GM18499 (cell line): ENCODE measurements around the gene ICAM1.

Experiments
- ATAC-seq: cut with Tn5 transposase; IDR thresholded peaks from one replicate; pipeline ENCODE4 v1.9.1; 2021; ENCODE audit warnings: moderate number of reproducible peaks; ENCODE audit not compliant: insufficient read depth, unreplicated experiment

ICAM1 gene

DNA sequence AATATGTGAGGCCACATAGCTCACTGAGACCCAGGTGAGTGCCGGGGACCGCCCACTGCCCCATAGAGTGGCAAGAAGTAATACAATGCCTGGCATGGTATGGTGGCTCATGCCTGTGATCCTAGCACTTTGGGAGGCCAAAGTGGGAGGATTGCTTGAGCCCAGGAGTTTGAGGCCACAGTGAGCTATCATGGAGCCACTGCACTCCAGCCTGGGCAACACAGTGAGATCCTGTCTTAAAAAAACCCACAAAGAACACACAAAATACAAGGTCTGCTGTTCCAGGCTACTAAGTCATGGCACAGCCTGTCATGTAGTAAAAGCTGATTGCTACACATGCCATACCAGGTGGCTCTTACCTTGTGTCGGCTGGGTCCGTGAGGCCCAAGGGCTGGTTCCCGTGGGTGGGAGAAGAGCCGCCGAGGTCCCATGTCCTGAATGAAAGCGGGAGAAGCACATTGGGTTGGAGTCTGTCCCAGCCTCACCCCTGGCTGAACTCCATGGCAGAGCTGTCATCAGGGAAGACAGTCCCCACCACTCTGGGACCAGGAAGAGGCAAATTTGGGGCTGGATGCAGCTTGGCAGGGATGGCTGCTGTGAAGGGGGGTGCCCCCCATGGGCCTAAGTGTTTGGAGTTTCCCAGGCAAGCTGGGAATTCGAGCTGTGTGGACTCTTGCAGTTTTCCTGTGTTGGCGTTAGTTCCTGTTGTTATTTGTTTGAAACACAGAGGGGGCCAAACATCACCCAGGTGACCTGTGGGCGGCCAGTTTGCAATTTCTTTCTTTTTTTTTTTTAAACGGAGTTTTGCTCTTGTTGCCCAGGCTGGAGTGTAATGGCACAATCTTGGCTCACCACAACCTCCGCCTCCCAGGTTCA lies 48.1 kb downstream of the ICAM1 start:
- no peak for ATAC-seq

DNA sequence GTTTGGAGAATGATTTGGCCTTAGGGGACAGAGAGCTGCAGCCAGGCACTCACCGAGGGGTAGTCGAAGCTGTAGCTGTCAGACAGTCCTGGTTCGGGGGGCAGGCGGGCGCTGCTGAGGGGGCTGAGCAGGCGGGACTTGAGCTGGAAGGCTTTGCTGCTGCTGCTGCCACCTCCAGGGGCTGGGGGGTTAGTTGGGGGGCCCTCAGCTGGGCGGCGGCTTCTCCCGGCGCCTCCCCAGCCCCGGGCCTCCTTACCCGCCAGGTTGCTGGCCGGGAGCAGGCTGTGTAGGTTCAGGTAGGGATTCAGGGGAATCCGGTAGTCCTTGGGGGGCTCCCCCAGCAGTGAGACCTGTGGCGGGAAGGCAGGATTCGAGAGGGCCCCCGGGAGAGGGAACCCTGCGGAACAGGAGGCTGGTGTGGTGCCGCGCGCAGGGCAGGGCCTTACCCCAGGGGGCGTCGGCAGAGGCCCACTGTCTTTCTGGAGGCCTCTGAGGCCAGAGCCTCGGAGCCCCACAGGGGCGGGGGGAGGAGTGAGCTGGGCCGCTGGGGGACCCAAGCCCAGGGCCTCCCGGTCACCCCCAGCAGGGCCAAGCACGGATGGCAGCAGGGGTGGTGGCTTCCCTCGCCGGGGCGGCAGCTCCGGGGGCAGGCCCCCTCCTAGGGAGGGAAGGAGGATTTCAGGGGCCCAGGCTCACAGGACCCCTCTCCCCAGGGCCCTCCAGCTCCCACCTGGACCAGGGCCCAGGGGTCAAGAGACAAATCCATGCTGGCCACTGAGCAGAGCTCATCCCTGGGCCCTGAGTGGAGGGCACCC lies 49.9 kb downstream of the ICAM1 start:
- ATAC-seq, result no peak

GRCh38 chr19:10321417-10321797 lies 50.5 kb downstream of the ICAM1 start:
- ATAC-seq, result no peak

DNA sequence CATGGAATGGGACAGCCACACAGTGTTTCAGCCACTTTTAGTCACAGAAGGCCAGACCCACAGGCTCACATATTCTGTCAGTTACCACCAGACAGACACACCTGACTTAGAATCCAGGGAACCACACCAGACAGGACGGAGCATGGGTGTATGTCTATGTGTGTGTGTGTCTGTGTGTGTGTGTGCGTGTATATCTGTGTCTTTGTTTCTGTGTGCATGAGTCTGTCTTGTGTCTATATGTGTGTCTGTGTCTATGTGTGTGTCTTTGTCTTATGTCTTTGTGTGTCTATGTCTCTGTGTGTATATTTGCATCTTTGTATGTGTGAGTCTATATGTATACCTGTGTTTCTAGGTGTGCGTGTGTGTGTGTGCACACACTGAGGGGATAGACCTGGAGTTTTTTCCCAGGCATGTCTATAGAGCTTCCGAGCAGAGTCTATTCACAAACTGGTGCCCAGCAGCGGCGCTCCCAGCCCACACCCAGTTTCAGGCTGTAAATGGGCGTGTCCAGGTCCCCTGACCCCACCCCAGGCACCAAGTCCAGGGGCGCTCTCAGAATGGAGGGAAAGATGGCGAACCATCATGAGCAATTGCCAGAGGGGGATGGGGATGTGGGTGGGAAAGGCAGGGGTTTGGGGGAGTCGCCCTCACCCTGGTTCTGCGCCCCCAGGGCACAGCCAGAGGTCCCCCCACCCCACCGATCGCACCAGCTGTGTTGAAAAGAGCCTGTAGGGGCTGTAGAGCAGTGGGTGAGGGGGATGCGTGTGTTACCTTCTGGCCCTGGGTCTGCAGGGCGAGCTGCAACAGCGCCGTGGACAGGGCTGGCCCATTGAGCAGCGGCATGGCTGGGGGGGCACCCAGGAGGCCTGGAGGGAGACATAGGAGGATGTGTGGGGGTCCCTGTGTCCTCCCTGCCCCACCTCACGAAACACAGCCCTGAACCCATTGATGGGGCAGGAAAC lies 51.2 kb downstream of the ICAM1 start:
- no peak for ATAC-seq

- no peak for ATAC-seq
Measured at GRCh38 chr19:10325732-10326131, 54.8 kb downstream of the ICAM1 start.

DNA sequence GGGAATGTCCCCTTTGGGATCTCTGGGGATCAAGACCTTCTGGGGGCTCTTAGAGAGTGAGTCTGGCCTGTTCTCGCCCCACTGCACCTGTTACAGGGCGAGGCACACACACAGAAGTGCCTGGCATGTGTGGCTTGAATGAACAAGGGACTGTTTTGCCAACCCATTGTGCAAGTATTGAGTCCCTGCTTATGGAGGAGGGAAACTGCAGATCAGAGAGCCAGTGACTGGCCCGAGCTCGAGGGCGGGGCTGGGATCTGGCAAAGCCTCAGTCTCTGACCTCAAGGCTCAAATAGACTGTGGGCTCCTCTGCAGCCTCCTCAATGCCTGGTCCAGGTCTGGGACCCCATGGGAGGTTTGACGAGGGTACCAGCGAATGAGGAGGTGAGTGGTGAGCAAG lies 56.9 kb downstream of the ICAM1 start:
- ATAC-seq, result no peak

DNA sequence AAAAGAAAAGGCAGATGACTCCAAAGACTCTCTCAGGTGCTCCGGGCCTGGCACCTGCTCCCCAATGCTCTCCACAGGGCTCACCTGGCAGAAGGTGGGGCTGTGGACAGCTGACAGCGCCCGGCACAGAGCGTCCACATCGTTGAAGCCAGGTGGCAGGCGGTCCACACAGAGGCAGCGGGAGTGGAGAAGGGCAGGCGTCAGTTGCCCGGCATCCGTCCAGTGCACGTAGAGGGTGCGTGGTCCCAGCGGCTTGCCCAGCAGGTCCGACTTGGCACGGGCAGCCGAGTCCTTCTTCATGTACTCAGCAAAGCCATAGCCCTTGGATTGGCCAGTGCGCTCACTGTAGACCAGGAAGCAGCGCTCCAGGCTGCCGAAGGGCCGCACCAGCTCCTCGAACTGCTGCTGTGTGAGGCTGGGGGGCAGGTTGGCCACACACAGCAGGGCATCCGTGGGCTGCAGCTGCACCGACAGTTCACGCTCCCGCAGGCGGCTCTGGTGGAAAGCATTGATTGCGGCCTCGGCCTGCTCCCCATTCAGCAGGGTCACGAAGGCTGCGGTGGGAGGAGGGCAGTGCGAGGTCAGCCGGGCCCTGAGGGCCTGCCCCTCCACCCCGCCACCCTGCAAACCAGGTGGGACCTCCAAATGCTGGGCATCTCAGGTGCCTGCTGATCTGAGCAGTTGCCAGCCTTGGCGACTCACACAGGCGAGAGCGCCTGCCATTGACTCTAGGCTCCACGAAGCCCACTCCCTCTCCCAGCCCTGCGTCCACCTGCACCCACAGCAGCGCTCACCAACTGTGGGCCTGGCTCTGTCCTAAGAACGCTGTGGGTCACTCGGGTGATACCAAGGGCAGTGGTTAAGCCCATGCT lies 57.9 kb downstream of the ICAM1 start:
- ATAC-seq, result no peak

DNA sequence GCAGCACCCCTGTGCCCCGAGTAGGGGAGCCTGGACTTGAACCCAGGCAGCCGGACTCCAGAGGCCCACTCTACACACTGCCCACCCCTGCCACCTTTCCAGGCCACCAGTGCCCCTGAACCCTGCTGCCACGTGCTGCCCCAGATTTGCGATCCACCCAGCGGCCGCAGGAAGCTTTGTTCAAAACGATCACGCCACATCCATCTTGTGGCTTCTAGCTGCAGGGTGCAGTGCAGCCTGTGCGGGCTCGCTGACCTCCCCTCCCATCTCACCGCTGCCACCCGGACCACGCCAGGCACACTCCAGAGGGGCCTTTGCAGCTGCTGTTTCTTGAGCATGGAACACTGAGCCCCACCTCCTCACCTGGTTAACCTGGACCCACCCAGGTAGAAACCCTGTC lies 58.6 kb downstream of the ICAM1 start:
- no peak for ATAC-seq

GRCh38 chr19:10332158-10332964 lies 61.4 kb downstream of the ICAM1 start:
- ATAC-seq, result no peak

DNA sequence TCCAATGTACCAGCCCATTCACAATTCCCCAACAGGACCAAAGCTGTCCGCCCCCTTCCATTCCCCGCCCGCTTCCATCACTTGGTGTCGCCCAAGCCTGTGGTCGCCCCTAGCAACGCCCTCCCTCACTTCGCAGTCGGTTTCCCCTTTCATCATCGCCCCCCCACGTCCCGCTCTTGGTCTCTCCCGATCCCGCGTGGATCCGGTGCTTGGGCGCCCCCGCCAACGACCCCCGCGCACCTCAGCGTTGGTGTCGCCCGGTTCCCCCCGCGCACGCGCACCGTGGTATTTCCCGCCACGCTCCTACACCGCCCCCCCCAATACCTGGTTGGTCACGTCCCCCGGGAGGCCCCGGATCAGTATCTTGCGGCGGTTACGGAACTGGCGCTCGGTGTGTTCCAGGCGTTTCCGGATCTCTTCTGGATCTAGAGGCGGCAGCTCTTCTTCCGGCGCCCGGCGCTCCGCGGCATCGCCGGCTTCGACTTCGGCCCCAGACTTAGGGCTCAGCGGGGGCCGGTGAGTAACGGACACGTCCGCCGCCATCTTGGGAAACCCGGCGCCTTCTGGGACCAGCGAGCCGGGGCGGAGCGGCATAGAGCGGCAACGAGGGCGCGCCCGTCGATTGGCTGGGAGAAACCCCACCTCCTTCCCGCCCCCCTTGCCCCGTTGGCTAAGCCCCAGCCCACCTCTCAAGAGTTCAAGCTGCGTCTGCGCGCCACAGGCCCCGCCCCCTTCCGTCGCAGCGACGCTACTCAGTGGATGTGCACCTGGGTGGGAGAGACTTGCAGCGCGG lies 62.2 kb downstream of the ICAM1 start, which contains the start of gene RAVER1:
TSS of gene RAVER1 (minus strand) at position 565 of the 793 bp plus-strand sequence. CDS start at position 543, 22 bp downstream.
- ATAC-seq, result peak; percentile 64

- ATAC-seq, result no peak
Measured at GRCh38 chr19:10333758-10334587, 63.1 kb downstream of the ICAM1 start.

GRCh38 chr19:10334588-10335351 lies 63.9 kb downstream of the ICAM1 start:
- no peak for ATAC-seq

DNA sequence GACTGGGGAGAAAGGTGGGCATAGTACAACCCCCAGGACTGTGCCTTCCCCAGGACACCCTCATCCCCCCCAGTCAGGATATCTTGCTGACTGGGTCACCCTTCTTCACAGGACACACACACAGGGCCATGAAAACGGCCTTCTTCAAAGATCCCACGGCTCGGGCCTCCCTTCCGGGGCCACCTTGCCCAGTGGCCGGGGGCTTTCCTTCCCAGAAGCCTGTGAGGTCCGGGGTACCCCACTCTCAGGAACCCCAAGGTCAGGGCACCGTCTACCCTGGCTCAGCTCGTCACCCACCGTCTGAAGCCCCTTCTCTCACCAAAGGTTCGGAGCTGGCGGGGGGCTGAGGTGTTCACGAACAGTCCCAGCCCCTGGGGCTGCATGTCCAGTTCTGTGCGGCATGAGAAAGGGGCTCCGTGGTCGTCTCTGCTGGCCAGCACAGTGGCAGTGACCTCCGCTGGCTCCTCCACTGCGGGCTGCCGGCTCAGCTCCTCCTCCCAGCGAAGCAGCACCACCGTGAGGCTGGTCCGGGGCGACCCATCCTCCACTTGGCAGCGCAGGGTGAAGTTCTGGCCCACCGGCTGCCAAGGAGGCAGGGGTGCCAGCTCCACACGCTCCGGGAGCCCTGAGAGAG lies 64.5 kb downstream of the ICAM1 start:
- no peak for ATAC-seq
